Prostate gland (tissue), 2 donors: Measurements from ENCODE around the gene GJB1. TPM values are rescaled to one million over a fixed set of nuclear protein-coding genes. Genes with fewer than 3 reads are reported as not detected.

ENCODE experiments used
- DNase-seq: peaks from one replicate; pipeline ENCODE4 v3.0.0-alpha.2; 2019; ENCODE audit warnings: low spot score
- H3K27ac ChIP-seq, 2 donors: fragments of 200-600 bp; sonication (generic); 2 replicates each; pipeline ENCODE4 v1.5.1; 2017 to 2019
- H3K27me3 ChIP-seq: fragments of 200-600 bp; sonication (generic); replicated peaks from 2 replicates; pipeline ENCODE4 v1.5.1; 2019; ENCODE audit not compliant: insufficient read depth
- H3K36me3 ChIP-seq, 2 donors: fragments of 200-600 bp; sonication (generic); 1 replicate in 1 of 2; 2 replicates in 1 of 2; pipeline versions ENCODE4 v1.5.1 to v1.8.1; 2017 to 2019
- H3K4me1 ChIP-seq: fragments of 200-600 bp; sonication (generic); replicated peaks from 2 replicates; pipeline ENCODE4 v1.5.1; 2019
- H3K4me3 ChIP-seq, 2 donors: fragments of 200-600 bp; sonication (generic); 2 replicates each; pipeline ENCODE4 v1.5.1; 2017 to 2019
- H3K9me3 ChIP-seq: fragments of 200-600 bp; sonication (generic); 2 replicates; pipeline ENCODE4 v1.5.1; 2017
- CTCF ChIP-seq, 4 experiments: fragments of 200-600 bp in 2 of 4; fragments of 450-650 bp in 2 of 4; sonication (generic) in 2 of 4; IDR thresholded peaks; 1 replicate in 3 of 4; 2 replicates in 1 of 4; pipeline ENCODE4 v1.5.1; 2016 to 2019; ENCODE audit warnings: antibody characterized with exemption in 4 of 4, mild to moderate bottlenecking in 2 of 4, moderate library complexity in 2 of 4
- POLR2A ChIP-seq: fragments of 450-650 bp; IDR thresholded peaks from one replicate; pipeline ENCODE4 v1.6.1; 2016; ENCODE audit warnings: antibody characterized with exemption, mild to moderate bottlenecking
- POLR2AphosphoS5 ChIP-seq: sonication (generic); formaldehyde crosslinking; IDR thresholded peaks from one replicate; pipeline ENCODE4 v1.6.1; 2017; ENCODE audit warnings: antibody characterized with exemption
- WGBS: methylation state at CpG from one replicate; pipeline ENCODE4 v1.1.5; 2018; 5-methylcytosine and 5-hydroxymethylcytosine counted together
- intact Hi-C: fragments of 100-400 bp; cut with DNase I; formaldehyde crosslinking; loops from one replicate; pipeline ENCODE4 v1.14.2; 2022
- total RNA-seq, 2 donors: library from RNA; depleted of rRNA; stranded (reverse); fragments of >200 nt; gene quantifications; one replicate each; pipeline ENCODE4 v1.1.0, GENCODE V29; 2016

GJB1 gene
- total RNA-seq, 2 donors from 2014 or later, result 28.3 to 57.6 TPM

DNA sequence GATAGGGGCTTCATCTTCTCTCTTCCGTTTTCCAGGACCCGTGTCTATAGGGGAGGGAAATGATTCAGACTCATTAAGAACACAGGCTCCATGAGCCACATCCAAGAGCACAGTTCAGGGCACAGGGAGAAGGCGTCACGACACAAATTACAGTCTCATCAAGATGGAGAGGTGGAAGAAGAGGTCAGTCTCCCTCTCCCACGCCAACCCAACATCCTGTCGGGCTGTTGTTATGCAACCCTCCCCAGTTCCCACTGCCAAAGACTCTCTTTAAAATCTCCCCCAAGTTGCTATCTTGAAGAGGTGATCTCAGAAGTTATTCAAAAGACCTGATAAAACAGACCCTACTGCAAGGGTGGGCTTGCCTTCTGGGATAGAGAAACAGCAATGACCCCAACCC, 18.3 kb downstream of the GJB1 start:
- H3K27ac ChIP-seq, result no peak overlapping the region
- no peaks in the 10 kb centered on the region for H3K27me3 ChIP-seq
- WGBS, result 87% methylated on average over 6 of the region's 6 CpGs
- no peaks in the 10 kb centered on the region for H3K4me1 ChIP-seq
- no peaks in the 10 kb centered on the region for H3K36me3 ChIP-seq
- DNase-seq, result no peak
- intact Hi-C loops, result loop anchor here (10.0 kb wide), 1 partner anchor 56 kb away; no protein-coding TSS in a partner anchor
- no peak overlapping the region for H3K4me3 ChIP-seq
- no peak for TF ChIP-seq CTCF (IDR thresholded peaks at IDR 0.05)
- no peak for TF ChIP-seq POLR2A
- TF ChIP-seq POLR2AphosphoS5, result no peak
- H3K9me3 ChIP-seq, result no peaks in the 10 kb centered on the region

GRCh38 chrX:71244359-71245128, 21.5 kb downstream of the GJB1 start:
- no peak for TF ChIP-seq POLR2A
- TF ChIP-seq CTCF (IDR thresholded peaks at IDR 0.05), result no peak
- TF ChIP-seq POLR2AphosphoS5, result no peak
- H3K4me1 ChIP-seq, result no peaks in the 10 kb centered on the region
- no peaks in the 10 kb centered on the region for H3K36me3 ChIP-seq
- no peaks in the 10 kb centered on the region for H3K27me3 ChIP-seq
- H3K9me3 ChIP-seq, result no peaks in the 10 kb centered on the region
- intact Hi-C loops, result loop anchor here (10.0 kb wide), 1 partner anchor 60 kb away; no protein-coding TSS in a partner anchor
- no peak for DNase-seq
- no peak overlapping the region for H3K27ac ChIP-seq
- H3K4me3 ChIP-seq, result no peak overlapping the region
- 97% methylated on average over 9 of the region's 9 CpGs for WGBS

DNA sequence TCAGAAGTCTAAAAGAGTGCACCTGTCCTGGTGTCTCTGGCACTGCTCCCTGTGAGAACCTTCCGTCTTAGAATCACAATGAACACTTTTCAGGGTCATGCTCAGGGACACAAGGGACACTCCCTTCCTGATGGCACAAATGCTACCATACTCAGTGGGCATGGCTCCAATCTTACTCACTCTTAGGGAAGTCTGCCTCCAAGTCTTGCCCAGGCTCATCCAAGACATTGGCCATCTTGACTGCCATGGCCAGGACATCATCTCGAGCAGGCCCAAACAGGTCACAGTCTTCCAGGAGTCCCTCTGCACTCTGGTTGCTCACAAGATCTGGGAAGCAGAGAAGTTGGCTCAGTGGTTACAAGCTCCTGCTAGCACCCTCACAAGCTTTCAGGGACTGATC, 22.1 kb downstream of the GJB1 start:
- Histone ChIP-seq H3K36me3 (no peaks in the 10 kb centered on the region), H3K4me1 (no peaks in the 10 kb centered on the region), H3K9me3 (no peaks in the 10 kb centered on the region), H3K27ac (no peak overlapping the region), H3K27me3 (no peaks in the 10 kb centered on the region), H3K4me3 (no peak overlapping the region)
- intact Hi-C loops, result loop anchor here (10.0 kb wide), 1 partner anchor 60 kb away; no protein-coding TSS in a partner anchor
- TF ChIP-seq POLR2A (no peak), CTCF (IDR thresholded peaks at IDR 0.05) (no peak), POLR2AphosphoS5 (no peak)
- DNase-seq, result no peak
- WGBS, result 83% methylated on average over 2 of the region's 2 CpGs

- H3K4me1 ChIP-seq, result no peaks in the 10 kb centered on the region
- TF ChIP-seq CTCF (IDR thresholded peaks at IDR 0.05) (no peak), POLR2AphosphoS5 (no peak), POLR2A (no peak)
- DNase-seq, result no peak
- no peaks in the 10 kb centered on the region for H3K36me3 ChIP-seq
- WGBS, result 71% methylated on average over 9 of the region's 9 CpGs
- no peaks in the 10 kb centered on the region for H3K9me3 ChIP-seq
- H3K27ac ChIP-seq, result no peak overlapping the region
- no peak overlapping the region for H3K4me3 ChIP-seq
- intact Hi-C loops, result loop anchor here (5.0 kb wide), 1 partner anchor 116 kb away; the partner anchor contains the start of gene TAF1
- no peaks in the 10 kb centered on the region for H3K27me3 ChIP-seq
Observed at GRCh38 chrX:71250841-71251240, 27.8 kb downstream of the GJB1 start.
